Medulla oblongata (tissue), 1 donor: ENCODE data around the gene ADAP1.
"Not testable (repeated sequence)": the region's sequence is repeated elsewhere in the genome, so short reads cannot be mapped to it uniquely, and the experiment has no call there.

Source experiments
- DNase-seq: peaks from one replicate; pipeline ENCODE4 v3.0.0-alpha.2; 2015; ENCODE audit errors: extremely low spot score

Gene ADAP1, protein sequence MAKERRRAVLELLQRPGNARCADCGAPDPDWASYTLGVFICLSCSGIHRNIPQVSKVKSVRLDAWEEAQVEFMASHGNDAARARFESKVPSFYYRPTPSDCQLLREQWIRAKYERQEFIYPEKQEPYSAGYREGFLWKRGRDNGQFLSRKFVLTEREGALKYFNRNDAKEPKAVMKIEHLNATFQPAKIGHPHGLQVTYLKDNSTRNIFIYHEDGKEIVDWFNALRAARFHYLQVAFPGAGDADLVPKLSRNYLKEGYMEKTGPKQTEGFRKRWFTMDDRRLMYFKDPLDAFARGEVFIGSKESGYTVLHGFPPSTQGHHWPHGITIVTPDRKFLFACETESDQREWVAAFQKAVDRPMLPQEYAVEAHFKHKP

DNA sequence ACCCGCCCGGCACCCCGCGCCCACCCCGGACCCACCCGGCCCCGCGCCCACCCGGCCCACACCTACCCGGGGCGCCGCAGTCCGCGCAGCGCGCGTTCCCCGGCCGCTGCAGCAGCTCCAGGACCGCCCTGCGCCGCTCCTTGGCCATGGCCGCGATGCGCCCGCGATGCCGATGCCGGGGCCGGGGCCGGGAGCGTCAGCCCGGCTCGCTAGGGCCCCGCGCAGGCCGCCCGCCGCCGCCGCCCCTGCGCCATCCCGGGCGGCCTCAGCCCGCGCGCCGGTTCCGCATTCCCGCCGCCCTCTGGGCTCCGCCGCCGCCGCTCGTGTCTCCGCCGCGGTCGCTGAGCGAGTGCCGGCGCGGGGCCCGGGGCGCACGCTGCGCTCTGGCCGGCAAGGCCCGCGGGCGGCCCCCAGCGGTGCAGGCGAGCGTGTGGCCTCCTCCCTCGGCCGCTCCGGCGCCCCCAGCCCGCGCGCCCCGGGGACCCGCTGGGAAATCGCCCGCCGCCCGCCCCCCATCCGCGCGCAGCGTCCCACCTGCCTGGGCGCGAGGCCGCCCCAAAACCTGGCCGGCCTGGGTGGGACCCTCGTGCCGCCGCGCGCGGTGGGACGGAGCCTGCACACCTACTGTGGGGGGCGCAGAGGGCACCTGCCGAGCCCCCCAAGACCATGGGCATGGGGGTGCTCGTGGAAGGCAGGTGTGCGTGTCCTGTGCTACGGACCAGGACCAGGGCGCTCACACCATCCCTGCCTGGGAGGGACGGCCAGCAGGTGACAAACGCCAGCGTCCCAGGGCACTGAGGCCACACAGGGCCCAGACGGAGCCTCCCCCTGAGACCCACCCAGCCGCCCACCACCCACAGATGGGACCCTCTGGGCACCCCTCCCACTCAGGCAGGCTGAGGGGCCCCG lies at the start of gene ADAP1:
Gene ADAP1, minus strand, starts transcription at position 351 of the 909 bp plus-strand sequence. Its CDS starts 203 bp downstream, at position 148.
- peak; percentile 66 for DNase-seq

DNA sequence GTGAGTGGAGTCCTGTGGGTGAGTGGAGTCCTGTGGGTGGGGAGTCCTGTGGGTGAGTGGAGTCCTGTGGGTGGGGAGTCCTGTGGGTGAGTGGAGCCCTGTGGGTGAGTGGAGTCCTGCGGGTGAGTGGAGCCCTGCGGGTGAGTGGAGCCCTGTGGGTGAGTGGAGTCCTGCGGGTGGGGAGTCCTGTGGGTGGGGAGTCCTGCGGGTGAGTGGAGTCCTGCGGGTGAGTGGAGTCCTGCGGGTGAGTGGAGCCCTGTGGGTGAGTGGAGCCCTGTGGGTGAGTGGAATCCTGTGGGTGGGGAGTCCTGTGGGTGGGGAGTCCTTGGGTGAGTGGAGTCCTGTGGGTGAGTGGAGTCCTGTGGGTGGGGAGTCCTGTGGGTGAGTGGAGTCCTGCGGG lies 48.0 kb upstream of the ADAP1 start:
- not testable (repeated sequence) for DNase-seq

DNA sequence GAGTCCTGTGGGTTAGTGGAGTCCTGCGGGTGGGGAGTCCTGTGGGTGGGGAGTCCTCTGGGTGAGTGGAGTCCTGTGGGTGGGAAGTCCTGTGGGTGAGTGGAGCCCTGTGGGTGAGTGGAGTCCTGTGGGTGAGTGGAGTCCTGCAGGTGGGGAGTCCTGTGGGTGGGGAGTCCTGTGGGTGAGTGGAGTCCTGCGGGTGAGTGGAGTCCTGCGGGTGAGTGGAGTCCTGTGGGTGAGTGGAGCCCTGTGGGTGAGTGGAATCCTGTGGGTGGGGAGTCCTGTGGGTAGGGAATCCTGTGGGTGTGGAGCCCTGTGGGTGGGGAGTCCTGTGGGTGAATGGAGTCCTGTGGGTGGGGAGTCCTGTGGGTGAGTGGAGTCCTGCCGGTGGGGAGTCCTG lies 47.5 kb upstream of the ADAP1 start:
- DNase-seq, result not testable (repeated sequence)

DNA sequence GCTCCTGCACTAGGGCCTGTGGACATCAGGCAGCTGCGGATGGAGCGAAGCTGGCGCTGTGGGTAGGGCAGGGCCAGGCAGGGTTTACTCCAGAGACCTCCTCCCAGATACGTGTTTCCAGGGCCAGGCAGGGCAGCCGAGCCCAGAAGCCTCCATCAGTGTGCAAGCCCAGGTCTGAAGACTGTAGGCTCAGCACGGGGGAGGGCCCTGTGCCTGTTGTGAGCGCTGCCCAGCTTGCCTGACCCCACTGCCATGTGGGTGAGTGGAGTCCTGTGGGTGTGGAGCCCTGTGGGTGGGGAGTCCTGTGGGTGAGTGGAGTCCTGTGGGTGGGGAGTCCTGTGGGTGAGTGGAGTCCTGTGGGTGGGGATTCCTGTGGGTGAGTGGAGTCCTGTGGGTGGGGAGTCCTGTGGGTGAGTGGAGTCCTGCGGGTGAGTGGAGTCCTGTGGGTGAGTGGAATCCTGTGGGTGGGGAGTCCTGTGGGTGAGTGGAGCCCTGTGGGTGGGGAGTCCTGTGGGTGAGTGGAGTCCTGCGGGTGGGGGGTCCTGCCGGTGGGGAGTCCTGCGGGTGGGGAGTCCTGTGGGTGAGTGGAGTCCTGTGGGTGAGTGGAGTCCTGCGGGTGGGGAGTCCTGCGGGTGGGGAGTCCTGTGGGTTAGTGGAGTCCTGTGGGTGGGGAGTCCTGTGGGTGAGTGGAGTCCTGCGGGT lies 46.7 kb upstream of the ADAP1 start:
- not testable (repeated sequence) for DNase-seq

DNA sequence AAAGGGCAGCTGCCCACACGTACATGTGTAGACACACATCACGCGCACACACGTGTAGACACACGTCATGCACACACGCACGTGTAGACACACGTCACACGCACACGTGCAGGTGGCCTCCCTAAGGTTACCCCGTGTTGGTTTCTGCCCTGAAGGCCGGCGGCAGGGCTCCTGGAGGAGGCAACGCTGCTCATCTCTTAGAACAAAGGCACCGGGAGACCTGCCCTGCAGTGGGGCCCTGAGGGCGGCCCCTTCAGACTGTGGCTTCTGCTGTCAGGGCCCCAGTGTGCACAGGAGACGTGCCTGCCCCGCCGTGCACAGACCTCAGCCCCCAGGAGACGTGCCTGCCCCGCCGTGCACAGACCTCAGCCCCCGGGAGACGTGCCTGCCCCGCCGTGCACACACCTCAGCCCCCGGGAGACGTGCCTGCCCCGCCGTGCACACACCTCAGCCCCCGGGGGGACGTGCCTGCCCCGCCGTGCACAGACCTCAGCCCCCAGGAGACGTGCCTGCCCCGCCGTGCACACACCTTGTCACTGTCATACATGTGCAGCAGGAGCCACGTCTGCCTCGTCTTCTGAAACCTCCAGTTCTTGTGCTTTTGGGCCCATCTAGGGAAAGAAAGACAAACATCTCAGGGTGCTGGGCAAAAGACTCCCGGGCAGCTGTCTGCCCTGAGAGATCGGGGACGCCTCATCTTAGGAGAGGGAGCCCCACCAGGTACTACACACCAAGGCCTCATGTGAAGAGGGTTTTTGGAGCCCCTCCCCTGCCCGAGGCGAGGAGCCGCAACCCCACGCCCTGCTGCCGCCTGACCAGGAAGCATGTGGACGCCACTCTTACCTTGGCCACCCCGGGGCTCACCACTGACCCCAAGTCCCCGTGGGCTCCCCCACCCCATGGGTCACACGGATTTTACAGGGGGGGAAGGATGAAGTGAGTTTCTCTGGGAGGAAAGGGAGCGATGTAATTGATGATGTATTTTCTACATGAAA lies 45.8 kb upstream of the ADAP1 start:
- no peak for DNase-seq

DNA sequence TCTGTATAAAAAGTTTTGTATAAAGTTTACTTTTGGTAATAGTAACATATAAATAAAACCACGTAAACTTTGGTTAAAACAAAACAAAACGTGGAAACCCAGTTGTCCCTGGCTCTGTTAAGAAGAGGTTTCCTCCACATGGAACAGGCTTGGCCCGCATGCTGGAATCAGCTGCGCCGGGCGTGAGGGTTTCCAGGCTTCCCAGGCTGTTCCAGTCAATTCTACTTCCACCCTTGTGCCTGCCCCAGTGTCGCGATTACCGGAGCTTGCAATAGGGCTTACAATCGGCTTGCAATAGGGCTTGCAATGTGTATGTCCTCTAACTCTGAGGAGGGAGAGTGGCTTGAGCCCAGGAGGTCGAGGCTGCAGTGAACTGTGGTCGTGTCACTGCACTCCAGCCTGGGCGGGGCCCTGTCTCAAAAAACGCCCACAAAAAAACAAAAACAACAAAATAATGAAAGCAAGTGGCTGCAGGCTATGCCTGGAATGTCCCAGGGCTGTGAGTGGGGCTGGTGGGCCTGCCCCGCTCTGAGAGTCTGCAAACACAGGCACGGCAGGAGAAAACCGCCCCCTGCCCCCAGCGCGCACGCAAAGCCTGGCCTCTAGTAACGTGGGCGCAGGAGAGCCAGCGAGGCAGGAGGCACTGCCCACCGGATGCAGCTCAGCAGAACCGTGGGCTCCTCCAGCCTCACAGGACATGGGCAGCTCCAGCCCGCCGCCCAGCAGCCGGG lies 44.8 kb upstream of the ADAP1 start:
- no peak for DNase-seq

DNA sequence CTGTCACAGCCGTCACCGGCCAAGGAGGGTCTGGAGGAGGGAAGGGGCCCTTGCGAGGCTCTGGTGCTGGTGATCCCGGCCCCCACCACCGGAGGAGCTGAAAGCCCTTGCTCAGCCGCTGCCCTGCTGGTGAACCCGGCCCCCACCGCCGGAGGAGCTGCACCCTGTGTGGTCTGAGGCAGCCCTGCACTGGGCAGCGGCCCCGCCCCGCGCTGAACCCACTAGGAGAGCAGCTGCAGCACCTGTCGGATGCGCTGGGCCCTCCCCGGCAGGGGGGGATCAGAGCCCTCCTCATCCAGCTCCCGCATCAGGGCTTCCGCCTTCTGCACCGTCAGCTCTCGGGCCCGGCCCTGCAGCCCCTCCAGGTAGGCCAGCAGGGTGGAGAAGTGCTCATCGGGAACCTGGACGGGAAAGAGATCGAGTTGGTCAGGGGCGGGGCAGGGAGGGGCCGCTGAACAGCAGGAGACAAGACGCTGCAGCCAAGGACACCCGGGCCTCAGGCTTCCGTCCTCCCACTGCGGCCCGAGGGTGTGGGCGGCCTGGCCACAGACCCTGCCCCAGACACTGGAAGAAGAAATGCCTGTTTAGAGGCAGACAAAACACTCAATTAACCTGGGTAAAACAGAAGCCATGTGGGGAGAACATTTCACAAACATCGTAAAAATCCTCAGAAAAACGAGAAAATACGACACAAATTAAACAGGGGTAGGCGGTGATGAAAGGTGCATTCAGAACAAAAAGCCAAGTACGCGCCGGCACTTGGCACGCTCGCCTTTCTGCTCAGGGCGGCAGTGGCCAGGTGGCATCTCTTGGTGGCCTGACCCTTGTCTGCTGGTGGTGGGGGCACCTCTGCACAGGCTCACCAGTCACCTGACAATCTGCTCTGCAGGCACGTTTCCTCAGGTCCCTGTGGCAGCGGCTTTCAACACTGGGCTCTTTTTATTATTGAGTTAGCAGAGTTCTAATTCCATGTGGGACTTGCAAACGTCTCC lies 43.2 kb upstream of the ADAP1 start:
- no peak for DNase-seq

DNA sequence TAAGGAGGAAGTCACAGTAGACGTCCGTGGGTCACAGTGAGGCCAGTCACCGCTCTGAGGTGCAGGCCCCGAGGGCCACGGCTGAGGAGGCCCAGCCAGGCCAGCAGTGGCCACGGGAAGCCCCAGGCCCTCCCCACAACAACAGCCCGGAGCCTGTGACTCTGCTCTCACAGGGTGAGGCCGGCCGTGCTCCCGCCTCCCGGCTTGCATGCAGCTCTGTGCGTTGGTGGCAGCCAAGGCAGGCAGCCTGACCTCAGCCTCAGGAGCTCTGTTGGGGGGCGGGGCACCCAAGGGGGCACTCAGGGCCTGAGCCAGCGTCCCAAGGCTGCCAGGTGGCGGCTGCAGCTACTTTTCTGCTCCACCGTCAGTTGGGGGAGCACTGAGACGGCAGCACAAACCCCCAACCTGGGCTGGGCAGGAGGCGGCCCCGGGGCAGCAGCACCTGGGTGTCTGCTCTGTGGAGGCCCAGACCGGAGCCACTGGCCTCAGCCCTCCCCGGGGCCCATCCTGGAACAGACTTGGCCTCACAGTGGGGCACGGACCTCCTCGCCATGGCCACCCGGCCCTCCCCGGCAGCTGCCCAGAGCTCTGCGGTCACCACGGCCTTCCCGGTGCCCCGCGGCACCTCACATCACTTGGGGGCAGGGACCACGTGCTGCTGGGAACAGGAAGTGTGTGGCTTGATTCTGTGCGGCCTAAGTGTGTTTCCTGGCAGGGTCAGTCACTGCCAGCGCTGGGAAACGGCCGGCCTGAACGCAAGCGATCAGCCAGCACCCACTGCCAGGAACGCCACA lies 41.8 kb upstream of the ADAP1 start:
- DNase-seq, result no peak

DNA sequence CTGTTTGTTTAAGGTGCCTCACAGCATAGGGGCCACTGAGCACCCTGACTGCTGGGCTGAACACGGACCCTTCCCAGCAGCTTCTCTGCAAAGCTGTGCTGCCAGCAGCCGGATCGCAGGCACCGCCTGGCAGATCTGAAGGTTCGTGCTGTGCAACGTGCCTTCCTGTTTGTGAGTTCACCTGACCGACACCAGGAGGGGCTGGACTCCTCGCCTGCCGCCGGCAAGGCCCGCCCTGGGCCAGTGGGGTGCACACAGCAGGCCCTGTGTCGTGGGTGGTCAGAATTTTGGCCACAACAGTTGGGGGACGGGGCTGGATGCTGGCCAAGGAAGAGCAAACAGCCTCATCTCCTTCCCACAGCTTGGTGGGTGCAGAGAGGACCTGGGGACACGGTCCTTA lies 41.1 kb upstream of the ADAP1 start:
- DNase-seq, result no peak

DNA sequence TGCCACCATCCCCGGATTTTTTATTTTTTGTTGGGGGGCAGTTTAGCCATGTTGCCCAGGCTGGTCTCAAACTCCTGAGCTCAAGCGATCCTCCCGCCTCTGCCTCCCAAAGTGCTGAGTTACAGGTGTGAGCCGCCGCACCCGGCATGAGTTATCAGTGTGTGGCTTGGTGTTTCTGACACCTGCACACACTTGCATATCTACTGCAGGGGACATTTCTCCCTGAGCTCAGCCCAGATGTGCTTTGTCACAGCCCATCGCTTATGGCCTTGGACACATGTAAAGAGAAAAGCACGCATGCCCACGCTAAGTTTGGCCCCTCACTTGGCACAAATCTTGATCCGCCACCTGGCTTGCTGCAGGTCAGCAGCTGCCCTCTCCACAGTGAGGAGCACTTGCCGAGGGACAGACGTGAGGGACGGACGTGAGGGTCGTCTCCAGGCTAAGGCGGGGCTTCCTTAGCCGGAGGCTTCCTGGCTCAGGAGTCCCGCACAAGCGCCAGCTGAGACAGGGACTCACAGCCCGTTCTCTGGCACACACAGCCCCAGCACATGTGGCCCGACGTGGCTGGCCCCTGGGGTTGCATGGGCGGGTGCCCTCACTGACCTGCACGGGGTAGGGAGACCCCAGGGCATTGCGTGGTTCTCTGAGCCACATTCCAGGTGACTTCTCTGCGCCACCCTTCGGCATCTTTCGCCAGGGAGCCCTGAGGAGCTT lies 40.3 kb upstream of the ADAP1 start:
- DNase-seq, result no peak

DNA sequence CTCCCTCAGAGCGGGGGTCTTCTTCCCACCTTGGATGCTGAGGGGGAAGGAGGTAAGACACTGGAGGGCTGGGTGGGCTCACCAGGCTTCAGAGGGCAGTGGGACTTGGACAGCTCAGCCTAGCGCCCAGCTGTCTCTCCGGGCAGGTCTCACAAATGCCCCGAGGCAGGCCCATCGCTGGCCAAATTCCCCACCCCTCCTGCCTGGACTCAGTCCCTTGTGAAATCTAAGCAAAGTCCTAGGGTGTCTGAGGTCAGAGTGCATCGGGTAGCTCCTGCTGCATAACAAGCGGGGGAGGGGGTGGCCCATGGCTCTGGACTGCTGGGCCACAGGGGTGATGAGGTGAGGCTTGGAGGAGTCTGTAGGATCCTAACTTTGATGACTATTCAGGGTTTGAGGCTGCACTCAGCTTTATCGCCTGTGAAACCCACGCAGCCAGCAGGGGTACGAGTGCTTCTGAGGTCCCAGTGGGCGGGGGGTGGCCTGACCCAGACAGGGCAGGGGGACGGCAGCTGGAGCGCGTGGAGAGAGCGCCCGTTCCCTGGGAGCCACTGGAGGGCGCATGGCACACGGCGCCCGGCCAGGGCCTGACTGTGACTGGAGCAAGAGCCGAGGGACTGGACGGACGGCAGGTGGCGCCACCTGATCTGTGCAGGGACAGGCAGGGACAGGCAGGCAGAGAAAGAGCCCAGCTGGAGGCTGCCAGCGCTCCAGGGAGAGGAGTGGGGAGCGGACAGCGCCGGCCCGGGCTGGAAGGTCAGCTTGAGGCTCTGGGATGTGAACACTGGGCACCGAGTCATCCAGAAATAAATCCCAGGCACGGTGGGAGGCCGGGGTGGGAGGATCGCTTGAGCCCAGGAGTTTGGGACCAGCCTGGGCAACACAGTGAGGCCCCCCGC lies 38.5 kb upstream of the ADAP1 start:
- peak; percentile 99 for DNase-seq

DNA sequence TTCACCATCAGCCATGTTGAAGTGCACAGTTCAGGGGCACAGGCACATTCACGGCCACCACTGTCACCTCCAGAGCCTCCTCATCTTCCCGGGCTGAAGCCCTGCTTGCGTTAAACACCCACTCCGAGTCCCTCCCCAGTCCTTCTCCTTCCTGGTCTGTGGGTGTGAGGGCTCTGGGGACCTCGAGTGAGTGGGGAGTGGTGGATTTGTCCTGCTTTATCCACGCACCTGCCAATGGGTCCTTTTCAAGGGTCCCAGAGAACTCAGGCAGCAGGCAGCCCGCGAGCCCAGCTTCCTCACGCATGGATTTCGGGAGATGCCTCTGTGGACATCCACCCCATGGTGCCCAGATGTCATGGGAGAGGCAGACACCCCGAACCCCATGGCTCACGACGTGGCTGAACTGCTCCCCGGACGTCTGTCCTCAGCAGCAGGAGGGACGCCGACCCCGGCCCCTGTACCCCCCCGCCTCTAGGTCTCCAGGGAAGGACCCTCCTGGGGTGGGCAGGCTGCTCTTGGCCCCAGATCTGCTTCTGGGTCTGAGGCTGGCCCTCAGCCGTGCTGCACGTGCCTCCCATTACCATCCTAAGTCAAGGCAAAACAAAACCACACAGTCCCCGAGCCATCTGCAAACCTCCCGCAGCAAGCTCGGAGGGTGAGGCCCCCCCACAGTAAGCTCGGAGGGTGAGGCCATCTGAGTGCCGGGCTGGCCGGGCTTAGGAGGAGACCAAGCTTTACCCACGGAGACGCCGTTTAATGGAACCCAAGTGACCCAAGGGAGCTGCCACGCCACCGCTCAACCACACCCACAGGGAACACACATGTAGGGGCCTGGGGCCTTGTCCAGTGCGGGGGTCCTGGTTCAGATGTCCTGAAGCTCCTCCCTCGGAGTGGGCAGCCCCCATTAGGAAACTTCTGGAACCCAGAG lies 37.5 kb upstream of the ADAP1 start:
- no peak for DNase-seq

DNA sequence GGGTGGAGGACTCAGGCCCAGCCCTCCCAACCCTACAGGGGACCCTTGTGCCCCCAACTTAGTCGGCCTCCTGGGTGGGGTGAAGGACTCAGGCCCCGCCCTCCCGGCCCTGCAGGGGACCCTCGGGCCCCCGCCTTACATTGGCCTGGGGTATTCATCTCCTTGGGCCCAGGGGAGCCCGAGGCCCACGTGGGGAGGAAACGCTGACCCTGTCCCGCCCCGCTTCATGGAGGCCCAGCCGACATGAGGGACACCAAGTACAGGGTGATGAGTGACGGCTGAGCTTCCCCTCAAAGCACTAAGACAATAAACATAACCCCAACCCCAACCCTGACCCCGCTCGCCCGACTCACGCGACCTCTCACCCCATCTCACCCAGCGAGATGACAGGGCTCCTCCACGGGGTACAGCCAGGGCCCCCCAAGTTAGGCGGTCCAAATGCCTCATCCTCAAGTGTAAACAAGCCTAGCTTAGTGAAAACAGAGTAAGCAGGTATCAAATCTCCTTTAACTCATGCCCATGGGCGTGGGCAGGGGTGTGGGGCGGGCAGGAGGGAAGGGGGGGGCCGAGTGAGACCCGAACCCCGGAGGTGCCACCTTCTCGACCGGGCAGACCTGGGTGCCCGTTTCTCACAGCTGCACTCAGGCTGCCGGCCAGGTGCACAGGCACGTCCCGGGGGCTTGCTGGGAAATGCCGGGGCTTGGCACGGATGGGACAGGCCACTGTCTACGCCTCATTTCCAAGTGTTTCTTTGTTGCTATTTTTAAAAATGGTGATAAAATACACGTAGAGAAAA lies 36.7 kb upstream of the ADAP1 start:
- no peak for DNase-seq

DNA sequence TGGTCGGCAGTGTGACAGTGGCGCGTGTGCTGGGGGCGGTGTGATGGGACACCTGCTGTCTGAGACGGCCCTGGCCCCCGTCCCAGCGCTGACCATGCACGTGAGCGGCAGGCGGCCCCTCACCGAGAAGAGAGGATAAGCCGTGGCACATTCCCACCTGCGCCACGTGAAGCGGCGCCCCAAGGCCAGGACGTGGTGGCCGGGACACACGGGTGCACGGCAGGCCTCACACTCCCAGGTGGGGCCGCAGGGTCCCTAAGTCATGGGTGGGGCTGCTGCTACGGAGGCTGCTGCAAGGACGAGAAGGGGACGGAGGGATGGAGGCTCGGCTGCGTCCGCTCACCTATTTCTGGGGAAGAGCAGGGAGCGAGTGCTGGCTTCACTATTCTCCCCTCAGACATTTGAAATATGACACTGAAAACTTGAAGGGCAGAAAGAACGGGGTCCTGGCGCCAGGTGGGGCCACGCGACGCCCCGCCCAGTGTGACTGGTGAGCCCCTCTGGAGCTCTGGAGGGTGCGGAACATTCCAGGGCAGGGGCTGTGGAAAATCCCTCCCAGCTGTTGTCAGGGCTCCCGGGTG lies 36.0 kb upstream of the ADAP1 start:
- DNase-seq, result no peak
